Colonic mucosa (tissue), 4 donors: ENCODE data around the gene STX4. TPM values are rescaled to one million over a fixed set of nuclear protein-coding genes. Genes with fewer than 3 reads are reported as not detected.

Source experiments
- DNase-seq: peaks from one replicate; pipeline ENCODE4 v3.0.0-alpha.2; 2020
- H3K27ac ChIP-seq: fragments of 200-600 bp; one replicate; pipeline ENCODE4 v1.8.0; 2021
- H3K27me3 ChIP-seq: fragments of 200-600 bp; one replicate; pipeline ENCODE4 v1.8.0; 2021
- H3K36me3 ChIP-seq: fragments of 200-600 bp; one replicate; pipeline ENCODE4 v1.8.0; 2021
- H3K4me1 ChIP-seq: fragments of 200-600 bp; one replicate; pipeline ENCODE4 v1.8.0; 2021; ENCODE audit warnings: mild to moderate bottlenecking
- H3K4me3 ChIP-seq: fragments of 200-600 bp; one replicate; pipeline ENCODE4 v1.8.0; 2021
- H3K9ac ChIP-seq, 2 donors: one replicate each; pipeline ENCODE4 v1.7.0; 2013; ENCODE audit warnings: control low read depth in 2 of 2, low read depth in 2 of 2, low read length in 2 of 2
- H3K9me3 ChIP-seq: fragments of 200-600 bp; one replicate; pipeline ENCODE4 v1.8.0; 2021
- CTCF ChIP-seq: fragments of 200-600 bp; IDR thresholded peaks from one replicate; pipeline ENCODE4 v1.8.0; 2022; ENCODE audit warnings: antibody characterized with exemption, mild to moderate bottlenecking
- intact Hi-C: fragments of 100-400 bp; cut with DNase I; formaldehyde crosslinking; loops from one replicate; pipeline ENCODE4 v1.14.1; 2022
- total RNA-seq, 2 donors: library from RNA; stranded (reverse); fragmentation: NEBNext Ultra II Directional in 1 of 2; extraction: Animal tissue kit (Norgen Biotek cat#: 25700) in 1 of 2; gene quantifications; one replicate each; pipeline ENCODE4 v1.2.1, GENCODE V29; 2021
- donor health status: healthy.
- donor health status: DM: no; HTN: no; CAD: no.
- donor health status: DM: no; HTN: no; CAD: no.

Gene STX4
- total RNA-seq, 2 donors from 2014 or later, result 70.8 to 71.4 TPM

GRCh38 chr16:31081428-31082351 is 48.3 kb downstream of the STX4 start:
- H3K27ac ChIP-seq, result no peak overlapping the region
- intact Hi-C loops, result no loop called here

GRCh38 chr16:31082368-31083045 is 49.1 kb downstream of the STX4 start:
- no peak for TF ChIP-seq CTCF
- H3K27ac ChIP-seq, result no peak overlapping the region

More at GRCh38 chr16:31081428-31082351, 48.3 kb downstream of the STX4 start:
- Histone ChIP-seq H3K9ac (no peak overlapping the region), H3K4me1 (no peaks in the 10 kb centered on the region), H3K27me3 (no peaks in the 10 kb centered on the region), H3K9me3 (no peaks in the 10 kb centered on the region), H3K4me3 (no peak overlapping the region), H3K36me3 (peaks cover 12% of the 10 kb centered on the region)
- no peak for DNase-seq
- no peak for TF ChIP-seq CTCF

GRCh38 chr16:31083081-31083480 is 49.7 kb downstream of the STX4 start:
- Histone ChIP-seq H3K4me1 (no peaks in the 10 kb centered on the region), H3K27me3 (no peaks in the 10 kb centered on the region), H3K9ac (no peak overlapping the region), H3K36me3 (peaks cover 12% of the 10 kb centered on the region), H3K9me3 (no peaks in the 10 kb centered on the region), H3K27ac (no peak overlapping the region), H3K4me3 (no peak overlapping the region)
- intact Hi-C loops, result no loop called here
- DNase-seq, result no peak
- no peak for TF ChIP-seq CTCF

More at GRCh38 chr16:31082368-31083045, 49.1 kb downstream of the STX4 start:
- Histone ChIP-seq H3K4me1 (no peaks in the 10 kb centered on the region), H3K27me3 (no peaks in the 10 kb centered on the region), H3K4me3 (no peak overlapping the region), H3K9ac (no peak overlapping the region), H3K36me3 (peaks cover 12% of the 10 kb centered on the region), H3K9me3 (no peaks in the 10 kb centered on the region)
- no peak for DNase-seq
- intact Hi-C loops, result no loop called here

GRCh38 chr16:31083556-31083955 is 50.2 kb downstream of the STX4 start:
- intact Hi-C loops, result no loop called here
- Histone ChIP-seq H3K27me3 (no peaks in the 10 kb centered on the region), H3K4me3 (no peak overlapping the region), H3K27ac (no peak overlapping the region), H3K4me1 (no peaks in the 10 kb centered on the region), H3K9ac (no peak overlapping the region), H3K9me3 (no peaks in the 10 kb centered on the region), H3K36me3 (peaks cover 9% of the 10 kb centered on the region)
- TF ChIP-seq CTCF, result no peak
- DNase-seq, result no peak

- DNase-seq, result no peak
- intact Hi-C loops, result no loop called here
- peaks cover 5% of the 10 kb centered on the region for H3K36me3 ChIP-seq
- no peak overlapping the region for H3K27ac ChIP-seq
- no peaks in the 10 kb centered on the region for H3K27me3 ChIP-seq
- no peak overlapping the region for H3K4me3 ChIP-seq
- TF ChIP-seq CTCF, result no peak
- no peaks in the 10 kb centered on the region for H3K4me1 ChIP-seq
- H3K9ac ChIP-seq, result no peak overlapping the region
- no peaks in the 10 kb centered on the region for H3K9me3 ChIP-seq
These were observed 50.6 kb downstream of the STX4 start for GRCh38 chr16:31083981-31084380.
